HepG2 (cell line): Measurements from ENCODE around the gene DNAJC18. TPM values are rescaled to one million over a fixed set of nuclear protein-coding genes. Genes with fewer than 3 reads are reported as not detected.

ENCODE experiments used
- DMAP1 ChIP-seq: IDR thresholded peaks from 2 replicates; pipeline ENCODE4 v1.6.1; 2016
- GMEB1 ChIP-seq: sonication (generic); formaldehyde crosslinking; IDR thresholded peaks from 2 replicates; pipeline ENCODE4 v1.5.1; 2020; ENCODE audit warnings: missing genetic modification reagents, mild to moderate bottlenecking, borderline replicate concordance
- HDAC2 ChIP-seq: sonication (generic); formaldehyde crosslinking; IDR thresholded peaks from 2 replicates; pipeline ENCODE4 v1.4.0; 2020; ENCODE audit warnings: missing genetic modification reagents
- HNF4G ChIP-seq, 2 experiments: sonication (generic) in 1 of 2; formaldehyde crosslinking in 1 of 2; IDR thresholded peaks; 2 replicates each; pipeline versions ENCODE4 v1.4.0 to v1.6.1; 2011 to 2020; ENCODE audit warnings: borderline replicate concordance in 2 of 2, low read depth in 2 of 2, mild to moderate bottlenecking in 2 of 2, low read length in 1 of 2, missing genetic modification reagents in 1 of 2, moderate library complexity in 1 of 2
- MAX ChIP-seq: IDR thresholded peaks from 2 replicates; pipeline ENCODE4 v1.6.1; 2012; ENCODE audit warnings: inconsistent platforms
- MXI1 ChIP-seq: IDR thresholded peaks from 3 replicates; pipeline ENCODE4 v1.6.1; 2012; ENCODE audit warnings: low read depth, low read length, inconsistent platforms, borderline replicate concordance
- NFIC ChIP-seq: IDR thresholded peaks from 2 replicates; pipeline ENCODE4 v1.6.1; 2012; ENCODE audit warnings: mild to moderate bottlenecking, low read length, inconsistent platforms
- RXRB ChIP-seq: IDR thresholded peaks from 2 replicates; pipeline ENCODE4 v1.6.1; 2016; ENCODE audit warnings: borderline replicate concordance, missing genetic modification reagents, missing compliant biosample characterization
- SAP130 ChIP-seq: IDR thresholded peaks from 2 replicates; pipeline ENCODE4 v1.6.1; 2016; ENCODE audit warnings: low read depth
- SNAPC2 ChIP-seq: sonication (generic); formaldehyde crosslinking; IDR thresholded peaks from 2 replicates; pipeline ENCODE4 v1.8.1; 2022; ENCODE audit warnings: mild to moderate bottlenecking, missing genetic modification reagents
- TARDBP ChIP-seq: sonication (generic); formaldehyde crosslinking; IDR thresholded peaks from 2 replicates; pipeline ENCODE4 v1.8.0; 2022; ENCODE audit warnings: mild to moderate bottlenecking, missing genetic modification reagents
- TBL1XR1 ChIP-seq: fragments of 150-350 bp; IDR thresholded peaks from 2 replicates; pipeline ENCODE4 v1.6.1; 2014; ENCODE audit warnings: borderline replicate concordance, low read length; ENCODE audit not compliant: partially characterized antibody
- TMF1 ChIP-seq: sonication (generic); formaldehyde crosslinking; IDR thresholded peaks from 2 replicates; pipeline ENCODE4 v1.8.1; 2022; ENCODE audit warnings: low read depth, missing genetic modification reagents
- ZFP1 ChIP-seq: IDR thresholded peaks from 2 replicates; pipeline ENCODE4 v1.6.1; 2016
- ZNF512 ChIP-seq: sonication (generic); formaldehyde crosslinking; IDR thresholded peaks from 2 replicates; pipeline ENCODE4 v1.4.0; 2020; ENCODE audit warnings: mild to moderate bottlenecking, missing genetic modification reagents
- ZNF552 ChIP-seq: sonication (generic); formaldehyde crosslinking; IDR thresholded peaks from 2 replicates; pipeline ENCODE4 v1.9.0; 2022; ENCODE audit warnings: missing genetic modification reagents, mild to moderate bottlenecking, borderline replicate concordance
- ZNF83 ChIP-seq: sonication (generic); formaldehyde crosslinking; IDR thresholded peaks from 2 replicates; pipeline ENCODE4 v1.4.0; 2020; ENCODE audit warnings: missing genetic modification reagents, mild to moderate bottlenecking, borderline replicate concordance
- polyA plus RNA-seq, 8 experiments: library from polyadenylated mRNA; depleted of rRNA in 3 of 8; stranded (reverse) in 7 of 8; unstranded in 1 of 8; fragments of >200 nt; fragmentation: Illumina TruSeq in 4 of 8; extraction: Trizol in 4 of 8; gene quantifications; 2 replicates each; pipeline versions ENCODE4 v1.2.1 to v1.2.3, GENCODE V29; 2011 to 2016; ENCODE audit warnings: low read depth in 4 of 8, missing spikeins in 1 of 8, mixed read lengths in 1 of 8; ENCODE audit not compliant: insufficient read depth in 1 of 8
- total RNA-seq, 5 experiments: library from RNA; depleted of rRNA; stranded (reverse); fragments of >200 nt; fragmentation: Illumina TruSeq; extraction: Trizol; gene quantifications; 2 replicates each; pipeline ENCODE4 v1.2.3, GENCODE V29; 2016; ENCODE audit warnings: low read depth in 1 of 5
- TF ChIP-seq, protein P1 (sequence below): sonication (generic); formaldehyde crosslinking; conservative IDR thresholded peaks from 2 replicates; pipeline ENCODE4 v1.4.0; 2020; ENCODE audit warnings: mild to moderate bottlenecking, missing genetic modification reagents, moderate library complexity
- TF ChIP-seq, protein P2 (sequence below): IDR thresholded peaks from 2 replicates; pipeline ENCODE4 v1.6.1; 2016; ENCODE audit warnings: low read depth

DNAJC18 gene
- total and polyA plus RNA-seq, 2 of the 13 experiments (the other 11 are each of a cell fraction or from before 2014, with no cell fraction given), result 6.5 to 6.6 TPM

DNA sequence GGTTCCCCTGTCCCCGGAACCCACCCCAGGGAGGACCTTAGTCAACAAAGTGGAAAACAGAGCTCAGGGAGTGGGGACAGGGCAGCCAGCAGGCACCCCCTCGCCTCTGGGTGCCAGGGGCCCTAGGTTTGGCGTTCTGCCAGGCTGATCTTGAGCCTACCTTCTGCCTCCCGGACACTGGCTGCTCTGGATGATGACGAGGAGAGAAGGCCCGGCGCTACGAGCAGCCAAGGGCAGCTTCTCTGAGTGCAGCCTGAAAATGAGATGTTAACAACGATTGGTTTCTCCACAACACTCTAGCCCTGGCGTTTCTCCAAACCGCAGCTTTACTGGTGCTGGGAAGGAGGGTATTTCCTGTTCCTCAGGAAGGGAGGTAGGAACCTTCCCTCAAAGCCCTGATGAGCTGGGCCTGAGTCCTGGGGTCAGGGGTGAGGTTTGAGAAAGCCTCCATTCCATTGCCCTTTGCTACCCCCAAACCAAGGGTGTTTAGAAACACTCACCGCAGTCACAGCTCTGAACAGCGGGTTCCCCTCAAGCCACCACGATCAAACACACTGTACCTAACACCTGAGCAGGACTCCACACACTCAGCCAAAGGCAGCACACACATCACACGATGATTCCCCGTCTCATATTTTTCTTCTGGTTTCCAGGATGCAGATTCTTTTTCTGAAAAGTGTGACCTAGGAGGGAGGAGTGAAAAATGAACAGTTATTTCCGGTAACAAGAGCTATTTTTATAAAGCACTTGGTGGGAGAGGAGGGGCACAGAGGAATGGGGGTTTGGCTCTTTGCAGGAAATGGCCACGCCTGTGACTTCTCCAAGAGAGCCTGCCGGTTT lies 42.9 kb upstream of the DNAJC18 start, which contains the start of gene STING1 (continued):
- TF ChIP-seq, protein P1, sequence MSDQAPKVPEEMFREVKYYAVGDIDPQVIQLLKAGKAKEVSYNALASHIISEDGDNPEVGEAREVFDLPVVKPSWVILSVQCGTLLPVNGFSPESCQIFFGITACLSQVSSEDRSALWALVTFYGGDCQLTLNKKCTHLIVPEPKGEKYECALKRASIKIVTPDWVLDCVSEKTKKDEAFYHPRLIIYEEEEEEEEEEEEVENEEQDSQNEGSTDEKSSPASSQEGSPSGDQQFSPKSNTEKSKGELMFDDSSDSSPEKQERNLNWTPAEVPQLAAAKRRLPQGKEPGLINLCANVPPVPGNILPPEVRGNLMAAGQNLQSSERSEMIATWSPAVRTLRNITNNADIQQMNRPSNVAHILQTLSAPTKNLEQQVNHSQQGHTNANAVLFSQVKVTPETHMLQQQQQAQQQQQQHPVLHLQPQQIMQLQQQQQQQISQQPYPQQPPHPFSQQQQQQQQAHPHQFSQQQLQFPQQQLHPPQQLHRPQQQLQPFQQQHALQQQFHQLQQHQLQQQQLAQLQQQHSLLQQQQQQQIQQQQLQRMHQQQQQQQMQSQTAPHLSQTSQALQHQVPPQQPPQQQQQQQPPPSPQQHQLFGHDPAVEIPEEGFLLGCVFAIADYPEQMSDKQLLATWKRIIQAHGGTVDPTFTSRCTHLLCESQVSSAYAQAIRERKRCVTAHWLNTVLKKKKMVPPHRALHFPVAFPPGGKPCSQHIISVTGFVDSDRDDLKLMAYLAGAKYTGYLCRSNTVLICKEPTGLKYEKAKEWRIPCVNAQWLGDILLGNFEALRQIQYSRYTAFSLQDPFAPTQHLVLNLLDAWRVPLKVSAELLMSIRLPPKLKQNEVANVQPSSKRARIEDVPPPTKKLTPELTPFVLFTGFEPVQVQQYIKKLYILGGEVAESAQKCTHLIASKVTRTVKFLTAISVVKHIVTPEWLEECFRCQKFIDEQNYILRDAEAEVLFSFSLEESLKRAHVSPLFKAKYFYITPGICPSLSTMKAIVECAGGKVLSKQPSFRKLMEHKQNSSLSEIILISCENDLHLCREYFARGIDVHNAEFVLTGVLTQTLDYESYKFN, result no peak
- TF ChIP-seq SAP130 (CRISPR knock-in tag), result 0 out of 2 replicates have a peak, but pooled peaks have one; percentile 12
- TF ChIP-seq MXI1, result no peak
- TF ChIP-seq ZNF83 (CRISPR knock-in tag), result no peak
- TF ChIP-seq ZFP1 (CRISPR knock-in tag), result no peak
- TF ChIP-seq GMEB1, result no peak
- no peak for TF ChIP-seq NFIC
- TF ChIP-seq HNF4G (IDR thresholded peaks at IDR 0.05; ENCODE audit: borderline replicate concordance, low read depth, low read length), result no peak
- no peak for TF ChIP-seq HNF4G (CRISPR knock-in tag; IDR thresholded peaks at IDR 0.05; ENCODE audit: borderline replicate concordance, low read depth)
- no peak for TF ChIP-seq TMF1
- TF ChIP-seq MAX, result no peak
- TF ChIP-seq TBL1XR1, result no peak
- TF ChIP-seq, protein P2, sequence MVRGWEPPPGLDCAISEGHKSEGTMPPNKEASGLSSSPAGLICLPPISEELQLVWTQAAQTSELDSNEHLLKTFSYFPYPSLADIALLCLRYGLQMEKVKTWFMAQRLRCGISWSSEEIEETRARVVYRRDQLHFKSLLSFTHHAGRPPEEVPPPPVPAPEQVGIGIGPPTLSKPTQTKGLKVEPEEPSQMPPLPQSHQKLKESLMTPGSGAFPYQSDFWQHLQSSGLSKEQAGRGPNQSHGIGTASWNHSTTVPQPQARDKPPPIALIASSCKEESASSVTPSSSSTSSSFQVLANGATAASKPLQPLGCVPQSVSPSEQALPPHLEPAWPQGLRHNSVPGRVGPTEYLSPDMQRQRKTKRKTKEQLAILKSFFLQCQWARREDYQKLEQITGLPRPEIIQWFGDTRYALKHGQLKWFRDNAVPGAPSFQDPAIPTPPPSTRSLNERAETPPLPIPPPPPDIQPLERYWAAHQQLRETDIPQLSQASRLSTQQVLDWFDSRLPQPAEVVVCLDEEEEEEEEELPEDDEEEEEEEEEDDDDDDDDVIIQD (CRISPR knock-in tag), result no peak
- no peak for TF ChIP-seq ZNF552 (CRISPR knock-in tag)
- TF ChIP-seq RXRB (CRISPR knock-in tag), result no peak
- no peak for TF ChIP-seq SNAPC2 (CRISPR knock-in tag)
- TF ChIP-seq ZNF512 (CRISPR knock-in tag), result no peak
- 0 out of 2 replicates have a peak, but pooled peaks have one; percentile 26 for TF ChIP-seq TARDBP (CRISPR knock-in tag)
- TF ChIP-seq HDAC2 (CRISPR knock-in tag), result peak; percentile 26; the same call in 1 of the 2 replicates
- 0 out of 2 replicates have a peak, but pooled peaks have one; percentile 35 for TF ChIP-seq DMAP1 (CRISPR knock-in tag)
